Measurements from ENCODE around the gene ADAM30. TPM values are rescaled to one million over a fixed set of nuclear protein-coding genes. Genes with fewer than 3 reads are reported as not detected.
A peak's percentile ranks its signal among the peaks of the same experiment; 100 is the strongest.

ADAM30 gene
- total and polyA plus RNA-seq, 10 donors: not detected

DNA sequence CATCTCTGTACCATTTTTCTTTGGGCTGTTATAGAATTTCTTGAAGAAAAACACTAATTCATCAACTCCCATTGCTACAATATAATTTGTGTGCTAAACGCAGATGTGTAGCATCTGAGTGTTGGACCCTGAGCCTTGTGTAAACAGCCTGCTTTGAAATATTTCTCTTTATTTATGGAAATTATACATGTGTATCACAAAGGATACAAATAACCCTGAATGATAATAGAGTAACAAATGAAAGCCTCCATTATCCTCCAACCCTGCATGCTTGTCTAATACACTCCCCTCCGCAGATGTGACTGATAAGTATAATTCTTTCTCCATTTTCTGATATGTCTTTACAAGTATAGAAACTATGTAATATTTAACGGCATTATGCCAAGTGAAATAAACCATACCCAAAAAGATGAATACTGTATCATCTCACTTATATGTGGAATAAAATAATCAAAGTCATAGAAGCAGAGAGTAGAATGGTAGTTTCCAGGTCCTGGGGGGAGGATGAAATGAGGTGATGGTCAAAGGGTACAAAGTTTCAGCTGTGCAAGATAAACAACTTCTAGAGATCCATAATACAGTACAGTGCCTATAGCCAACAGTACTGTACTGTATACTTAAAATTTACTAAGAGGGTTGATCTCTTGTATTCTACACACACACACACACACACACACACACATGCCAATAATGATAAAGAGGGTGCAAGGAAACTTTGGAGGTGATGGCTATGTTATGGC, 2.8 kb upstream of the ADAM30 start:
- TF ChIP-seq POLR2A (IDR thresholded peaks at IDR 0.05) (no peak), POLR2AphosphoS5 (IDR thresholded peaks at IDR 0.05) (no peak)
- TF ChIP-seq, protein P1, sequence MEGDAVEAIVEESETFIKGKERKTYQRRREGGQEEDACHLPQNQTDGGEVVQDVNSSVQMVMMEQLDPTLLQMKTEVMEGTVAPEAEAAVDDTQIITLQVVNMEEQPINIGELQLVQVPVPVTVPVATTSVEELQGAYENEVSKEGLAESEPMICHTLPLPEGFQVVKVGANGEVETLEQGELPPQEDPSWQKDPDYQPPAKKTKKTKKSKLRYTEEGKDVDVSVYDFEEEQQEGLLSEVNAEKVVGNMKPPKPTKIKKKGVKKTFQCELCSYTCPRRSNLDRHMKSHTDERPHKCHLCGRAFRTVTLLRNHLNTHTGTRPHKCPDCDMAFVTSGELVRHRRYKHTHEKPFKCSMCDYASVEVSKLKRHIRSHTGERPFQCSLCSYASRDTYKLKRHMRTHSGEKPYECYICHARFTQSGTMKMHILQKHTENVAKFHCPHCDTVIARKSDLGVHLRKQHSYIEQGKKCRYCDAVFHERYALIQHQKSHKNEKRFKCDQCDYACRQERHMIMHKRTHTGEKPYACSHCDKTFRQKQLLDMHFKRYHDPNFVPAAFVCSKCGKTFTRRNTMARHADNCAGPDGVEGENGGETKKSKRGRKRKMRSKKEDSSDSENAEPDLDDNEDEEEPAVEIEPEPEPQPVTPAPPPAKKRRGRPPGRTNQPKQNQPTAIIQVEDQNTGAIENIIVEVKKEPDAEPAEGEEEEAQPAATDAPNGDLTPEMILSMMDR (IDR thresholded peaks at IDR 0.05 in 8 of 11, conservative IDR thresholded peaks at IDR 0.05 in 3 of 11): no peak
- WGBS, 5 donors: 92 to 97% (median 94%) methylated on average over 3 of the region's 3 CpGs
- no peaks in the 10 kb centered on the region for H3K4me1 ChIP-seq
- peaks cover 0 to 5% (median 0%) of the 10 kb centered on the region in 7 donors for H3K27me3 ChIP-seq (replicated peaks in 1 of 7)
- DNase-seq: no peak
- peaks cover 0 to 2% (median 0%) of the 10 kb centered on the region in 8 donors for H3K9me3 ChIP-seq
- H3K4me3 ChIP-seq: no peak overlapping the region
- intact Hi-C loops (cut with DNase I; ENCODE audit: low total_unique reads): no loop called here
- H3K36me3 ChIP-seq: no peaks in the 10 kb centered on the region
- H3K27ac ChIP-seq: no peak overlapping the region

DNA sequence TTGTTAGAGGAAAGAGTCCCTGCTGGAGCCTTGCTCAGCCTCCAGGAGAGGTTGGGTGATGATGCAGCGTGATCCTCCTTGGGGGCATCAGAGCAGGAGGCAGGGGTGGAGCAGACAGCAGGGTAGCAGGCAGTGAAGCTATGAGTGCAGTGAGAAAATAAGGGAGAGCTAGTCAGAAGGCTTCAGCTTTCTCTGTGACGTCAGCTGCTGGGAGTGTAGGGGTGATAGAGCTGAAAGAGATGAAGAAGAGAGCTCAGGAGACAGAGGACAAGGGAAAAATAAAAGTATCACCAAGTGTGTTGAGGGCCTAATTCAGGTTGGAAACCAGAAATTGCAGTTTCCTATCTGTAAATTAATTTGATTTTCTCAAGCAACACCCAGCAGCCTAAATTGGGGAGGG, 2.2 kb upstream of the ADAM30 start:
- WGBS, 5 donors: 72 to 95% (median 88%) methylated on average over 2 of the region's 2 CpGs

DNA sequence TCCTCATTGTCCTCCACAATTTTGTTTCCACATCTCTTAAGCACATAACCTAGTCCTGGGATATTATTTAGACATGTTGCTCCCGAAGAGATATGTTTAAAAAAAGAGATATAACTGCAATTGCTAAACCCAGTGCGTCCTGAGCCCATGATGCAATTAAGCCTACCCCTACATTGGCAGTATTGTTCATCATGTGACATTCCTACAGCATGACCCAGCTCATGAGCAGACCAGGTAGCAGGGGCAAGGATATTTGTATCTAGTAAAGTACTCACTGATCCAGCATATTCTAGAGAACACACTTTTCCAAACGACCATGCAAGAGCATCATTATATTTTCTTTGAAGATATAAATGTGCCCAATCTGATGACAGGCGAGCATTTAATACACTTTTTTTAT, 1.2 kb downstream of the ADAM30 start:
- intact Hi-C loops (cut with DNase I; ENCODE audit: low total_unique reads): no loop called here
- no peaks in the 10 kb centered on the region for H3K4me1 ChIP-seq
- WGBS, 5 donors: 69 to 85% (median 77%) methylated on average over 4 of the region's 4 CpGs
- H3K9me3 ChIP-seq: no peaks in the 10 kb centered on the region
- peaks cover 0 to 5% (median 0%) of the 10 kb centered on the region in 7 donors for H3K27me3 ChIP-seq (replicated peaks in 1 of 7)
- no peak overlapping the region for H3K4me3 ChIP-seq
- no peak overlapping the region for H3K27ac ChIP-seq
- TF ChIP-seq, protein P1 (IDR thresholded peaks at IDR 0.05 in 8 of 11, conservative IDR thresholded peaks at IDR 0.05 in 3 of 11): no peak
- TF ChIP-seq POLR2AphosphoS5 (IDR thresholded peaks at IDR 0.05) (no peak), POLR2A (IDR thresholded peaks at IDR 0.05) (no peak)
- H3K36me3 ChIP-seq: no peaks in the 10 kb centered on the region
- no peak for DNase-seq

More for the DNA sequence above, 2.2 kb upstream of the ADAM30 start:
- DNase-seq: no peak
- H3K9me3 ChIP-seq: no peaks in the 10 kb centered on the region
- no peaks in the 10 kb centered on the region for H3K4me1 ChIP-seq
- TF ChIP-seq POLR2A (IDR thresholded peaks at IDR 0.05) (no peak), POLR2AphosphoS5 (IDR thresholded peaks at IDR 0.05) (no peak)
- TF ChIP-seq, protein P1 (IDR thresholded peaks at IDR 0.05 in 8 of 11, conservative IDR thresholded peaks at IDR 0.05 in 3 of 11): no peak
- H3K27me3 ChIP-seq (replicated peaks in 1 of 7): peaks cover 0 to 5% (median 0%) of the 10 kb centered on the region in 7 donors
- intact Hi-C loops (cut with DNase I; ENCODE audit: low total_unique reads): no loop called here
- no peak overlapping the region for H3K4me3 ChIP-seq
- no peaks in the 10 kb centered on the region for H3K36me3 ChIP-seq
- H3K27ac ChIP-seq: no peak overlapping the region

DNA sequence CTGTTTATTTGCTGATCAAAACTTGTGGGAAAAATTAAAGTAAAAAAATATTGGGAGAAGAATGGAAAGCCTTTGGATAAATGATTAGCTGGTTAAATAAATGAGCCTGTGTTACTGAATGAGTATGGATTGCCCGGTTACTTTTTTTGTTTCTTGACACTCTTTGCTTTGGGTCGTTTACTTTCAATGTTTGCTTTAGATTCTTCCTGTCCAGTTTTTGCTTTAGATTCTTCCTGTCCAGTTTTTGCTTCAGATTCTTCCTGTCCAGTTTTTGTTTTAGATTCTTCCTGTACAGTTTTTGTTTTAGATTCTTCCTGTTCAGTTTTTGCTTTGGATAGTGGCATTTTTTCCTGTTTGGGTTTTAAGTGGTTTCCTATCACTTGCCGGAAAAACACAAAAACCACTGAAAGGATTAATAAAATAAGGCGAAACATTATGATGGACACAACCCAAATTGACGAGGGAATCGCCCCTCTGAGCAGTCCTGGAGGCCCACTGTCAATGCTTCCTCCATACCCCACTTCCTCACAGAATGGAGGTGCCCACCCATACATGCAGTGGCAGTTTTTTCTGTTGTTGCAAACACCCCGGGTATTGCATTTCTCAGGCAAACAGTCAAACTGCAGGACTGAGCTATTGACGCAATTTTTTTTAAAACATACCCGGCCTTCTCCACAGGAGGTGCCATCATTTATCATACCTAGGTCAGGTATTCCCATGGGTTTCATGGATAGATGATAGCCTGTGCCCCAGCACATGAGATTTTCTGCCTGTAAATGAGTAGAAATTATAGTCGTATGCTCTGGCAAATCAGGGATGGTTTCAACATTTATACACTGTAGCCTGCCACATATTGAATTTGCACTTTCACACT, 2.3 kb downstream of the ADAM30 start:
- H3K4me3 ChIP-seq: no peak overlapping the region
- H3K27me3 ChIP-seq (replicated peaks in 1 of 7): peaks cover 0 to 5% (median 0%) of the 10 kb centered on the region in 7 donors
- 49 to 75% (median 53%) methylated on average over 10 of the region's 10 CpGs for WGBS, 5 donors
- no peaks in the 10 kb centered on the region for H3K36me3 ChIP-seq
- peaks cover 0 to 3% (median under 1%) of the 10 kb centered on the region in 8 donors for H3K9me3 ChIP-seq
- H3K27ac ChIP-seq: peak overlapping the region in 2 of 8 donors; percentile 9 to 15
- no peak for DNase-seq
- intact Hi-C loops (cut with DNase I; ENCODE audit: low total_unique reads): no loop called here
- TF ChIP-seq POLR2A (IDR thresholded peaks at IDR 0.05): no peak
- TF ChIP-seq, protein P1 (IDR thresholded peaks at IDR 0.05 in 8 of 11, conservative IDR thresholded peaks at IDR 0.05 in 3 of 11): no peak
- no peaks in the 10 kb centered on the region for H3K4me1 ChIP-seq

Measured in spleen (tissue), 11 donors.